Measurements from ENCODE around the gene PROZ.

GRCh38 chr13:113153810-113154748, 4.4 kb upstream of the PROZ start:
- TF ChIP-seq CTCF (IDR thresholded peaks at IDR 0.05; ENCODE audit: low read depth, low read length) = no peak
- TF ChIP-seq EZH2phosphoT487 (IDR thresholded peaks at IDR 0.05; ENCODE audit: low read depth) = no peak
